ENCODE measurements around the gene WNT3.
"Not testable (repeated sequence)": the region's sequence is repeated elsewhere in the genome, so short reads cannot be mapped to it uniquely, and the experiment has no call there.

Gene WNT3

DNA sequence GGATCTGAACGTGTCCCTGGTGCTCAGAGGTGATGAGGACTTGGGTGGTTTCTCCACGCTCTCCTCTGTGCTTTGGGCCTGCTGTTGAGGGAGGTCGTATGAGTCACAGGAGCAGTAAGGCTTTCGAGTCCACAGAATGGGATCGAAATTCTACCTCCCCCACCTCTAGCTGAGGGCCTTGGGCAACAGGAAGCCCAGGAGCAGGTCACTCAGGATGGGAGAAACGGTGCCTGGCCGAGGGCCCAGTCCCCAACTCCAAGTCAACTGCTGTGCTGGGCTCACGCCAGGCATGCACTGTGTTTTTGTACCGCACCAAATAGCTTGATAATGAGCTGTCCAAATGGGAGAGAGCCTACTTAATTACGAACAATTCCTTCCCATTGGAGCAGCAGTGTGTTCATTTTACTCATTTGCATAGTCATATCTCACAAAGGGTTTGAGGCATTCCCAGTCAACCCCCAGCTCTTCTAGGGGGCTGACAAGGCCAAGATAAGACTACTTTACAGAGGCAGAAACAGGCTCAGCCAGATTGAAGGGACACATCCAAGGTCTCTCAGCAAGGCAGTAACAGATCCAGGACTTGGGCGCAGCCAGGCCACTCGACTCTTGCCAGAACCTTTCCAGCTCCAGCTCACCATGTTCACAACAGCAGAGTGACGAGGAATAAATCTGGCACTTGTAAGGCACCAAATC lies 53.6 kb downstream of the WNT3 start:
- no peak for DNase-seq (ENCODE audit: low read depth)

- no peak for DNase-seq (ENCODE audit: low read depth)
Observed at GRCh38 chr17:46764000-46764708, 54.3 kb downstream of the WNT3 start.

DNA sequence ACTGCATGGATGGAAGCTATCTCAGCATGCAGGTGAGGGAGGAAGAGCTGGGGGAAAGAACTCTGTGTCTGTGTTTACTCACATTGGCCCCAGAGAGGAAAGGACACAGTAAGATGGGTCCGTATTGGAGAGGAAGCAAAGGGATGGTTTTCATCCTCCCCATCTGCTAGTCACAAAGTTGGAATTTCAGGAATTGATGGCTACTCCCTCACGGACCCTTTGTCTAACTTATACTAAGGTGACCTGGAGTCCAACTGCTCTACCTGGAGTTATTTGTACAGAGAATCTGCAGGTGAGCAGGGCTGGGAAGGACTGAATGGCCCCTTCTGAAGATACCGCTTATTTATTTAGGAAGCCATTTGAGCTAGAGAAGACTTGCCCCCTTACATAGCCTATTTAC lies 55.1 kb downstream of the WNT3 start:
- DNase-seq (ENCODE audit: low read depth) = no peak

DNA sequence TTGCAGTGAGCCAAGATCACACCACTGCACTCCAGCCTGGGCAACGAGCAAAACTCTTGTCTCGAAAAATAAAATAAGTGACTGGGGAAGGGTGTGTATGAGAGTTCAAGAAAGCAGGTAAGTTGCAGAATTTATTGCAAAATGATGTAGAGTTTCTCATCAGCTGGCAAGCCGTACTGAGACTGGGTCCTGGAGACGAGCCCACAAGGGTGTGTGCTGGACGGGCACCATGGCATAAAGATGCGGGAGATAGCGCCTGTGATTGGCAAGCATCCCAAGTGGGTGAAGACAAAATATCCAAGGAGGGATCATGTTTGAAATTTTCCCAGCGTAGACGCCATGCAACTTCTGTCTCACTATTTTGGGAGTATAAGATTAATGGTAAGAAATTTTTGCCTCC lies 59.4 kb downstream of the WNT3 start:
- DNase-seq (ENCODE audit: low read depth) = no peak

GRCh38 chr17:46758614-46759013 lies 59.9 kb downstream of the WNT3 start:
- no peak for DNase-seq (ENCODE audit: low read depth)

GRCh38 chr17:46757588-46757987 lies 60.9 kb downstream of the WNT3 start:
- DNase-seq (ENCODE audit: low read depth) = not testable (repeated sequence)

- no peak for DNase-seq (ENCODE audit: low read depth)
Observed at GRCh38 chr17:46756861-46757260, 61.6 kb downstream of the WNT3 start.

DNA sequence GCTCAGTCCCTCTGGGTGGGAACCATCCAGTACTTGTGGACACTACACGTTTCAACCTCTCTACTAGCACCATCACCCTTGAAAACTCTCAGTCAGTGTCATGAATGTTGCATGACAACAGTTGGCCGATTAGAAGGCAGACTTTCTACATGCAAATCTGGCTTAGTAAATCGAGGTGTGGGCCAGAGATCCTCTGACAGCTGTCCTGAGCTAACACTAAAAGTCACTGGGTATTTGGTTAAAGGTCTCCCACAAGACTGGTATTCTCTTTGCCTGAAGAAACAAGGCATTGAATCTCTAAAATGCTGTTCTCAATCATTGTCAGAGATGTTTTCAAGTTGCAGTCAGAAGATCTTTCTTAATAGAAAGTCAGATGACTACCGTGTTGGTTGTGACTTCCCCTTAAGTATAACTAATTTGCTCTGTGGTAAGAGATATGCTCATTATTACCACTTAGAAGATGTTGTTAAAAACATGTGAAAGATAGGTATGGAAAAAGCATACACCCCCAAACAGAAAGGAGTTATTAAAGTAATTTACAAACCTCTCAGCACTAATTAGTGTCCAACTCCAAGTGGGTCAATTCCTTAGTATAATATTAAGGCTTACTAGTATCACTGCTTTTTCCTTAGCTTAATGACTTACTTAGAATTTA lies 62.3 kb downstream of the WNT3 start:
- DNase-seq (ENCODE audit: low read depth) = no peak

DNA sequence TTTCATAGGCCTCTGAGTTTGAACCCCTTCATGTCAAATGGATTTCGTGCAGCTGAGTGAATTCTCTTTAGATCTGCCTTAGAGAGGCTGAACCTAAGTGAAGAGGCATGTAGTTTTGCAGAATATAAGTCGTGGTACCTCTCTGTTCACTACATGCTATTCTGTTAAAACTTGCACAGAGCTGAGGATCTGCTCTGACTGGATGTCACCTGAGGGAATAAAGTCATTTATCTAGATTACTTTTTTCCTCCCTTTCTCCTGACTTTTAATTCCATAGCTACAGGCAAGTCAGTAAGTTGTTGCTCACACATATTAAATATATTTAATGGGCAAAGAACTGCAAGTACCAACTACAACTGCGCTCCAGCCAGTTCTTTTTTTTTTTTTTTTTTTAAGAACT lies 64.7 kb downstream of the WNT3 start:
- no peak for DNase-seq (ENCODE audit: low read depth)

DNA sequence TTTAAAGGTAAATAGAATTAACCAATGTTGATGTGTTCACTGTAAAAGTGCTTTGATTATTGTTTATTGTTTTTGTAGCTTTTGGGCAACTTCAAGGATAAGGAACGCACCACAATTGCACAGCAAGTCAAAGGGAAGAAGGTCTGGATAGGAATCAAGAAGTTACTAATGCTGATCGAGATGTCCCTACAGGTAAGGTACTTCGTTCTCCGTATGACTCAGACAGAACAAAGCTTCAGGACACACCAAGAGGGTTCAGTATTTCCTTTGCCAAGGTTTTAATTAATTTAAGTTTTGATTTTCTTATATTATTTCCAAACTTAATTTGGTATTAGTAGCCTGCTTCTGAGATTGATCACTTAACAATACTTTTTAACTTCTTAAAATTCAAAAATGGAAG lies 67.1 kb downstream of the WNT3 start:
- DNase-seq (ENCODE audit: low read depth) = no peak

- DNase-seq (ENCODE audit: low read depth) = no peak
Observed at GRCh38 chr17:46745376-46745775, 73.1 kb downstream of the WNT3 start.

- no peak for DNase-seq (ENCODE audit: low read depth)
Observed at GRCh38 chr17:46744441-46744840, 74.1 kb downstream of the WNT3 start.

DNA sequence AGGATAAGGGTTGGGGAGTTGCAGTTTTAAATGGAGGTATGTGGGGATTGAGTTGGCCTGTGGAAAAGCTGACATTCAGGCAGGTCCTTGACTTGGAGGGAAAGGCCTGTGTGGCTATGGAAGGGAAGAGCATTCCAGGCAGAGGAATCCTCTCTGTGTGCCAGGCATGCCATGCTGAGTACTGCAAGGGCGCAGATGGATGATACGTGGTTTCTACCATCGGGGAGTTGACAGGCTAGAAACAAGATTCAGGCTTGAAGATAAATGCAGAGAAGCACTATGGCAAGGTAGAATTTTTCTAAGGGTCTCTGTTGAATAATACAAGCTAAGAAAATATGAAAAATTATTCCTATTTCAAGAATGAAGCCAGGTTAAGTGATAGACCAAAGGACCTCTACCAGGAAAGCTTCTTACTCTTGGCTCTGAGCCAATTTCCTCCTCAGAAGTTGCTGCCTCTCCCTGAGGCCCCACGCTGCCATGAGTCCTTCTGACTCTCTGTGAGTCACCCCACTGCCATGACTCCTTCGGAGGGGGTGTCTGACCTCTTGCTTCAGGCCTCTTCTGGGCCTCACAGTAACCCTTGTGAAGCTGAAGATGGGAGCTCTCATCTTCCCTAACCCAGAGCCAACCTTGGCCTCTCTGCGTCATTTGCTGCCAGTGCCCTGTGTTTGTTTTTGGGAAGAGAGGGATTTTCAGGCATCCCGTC lies 75.8 kb downstream of the WNT3 start:
- DNase-seq (ENCODE audit: low read depth) = no peak

- DNase-seq (ENCODE audit: low read depth) = no peak
Observed at GRCh38 chr17:46741122-46741730, 77.3 kb downstream of the WNT3 start.

DNA sequence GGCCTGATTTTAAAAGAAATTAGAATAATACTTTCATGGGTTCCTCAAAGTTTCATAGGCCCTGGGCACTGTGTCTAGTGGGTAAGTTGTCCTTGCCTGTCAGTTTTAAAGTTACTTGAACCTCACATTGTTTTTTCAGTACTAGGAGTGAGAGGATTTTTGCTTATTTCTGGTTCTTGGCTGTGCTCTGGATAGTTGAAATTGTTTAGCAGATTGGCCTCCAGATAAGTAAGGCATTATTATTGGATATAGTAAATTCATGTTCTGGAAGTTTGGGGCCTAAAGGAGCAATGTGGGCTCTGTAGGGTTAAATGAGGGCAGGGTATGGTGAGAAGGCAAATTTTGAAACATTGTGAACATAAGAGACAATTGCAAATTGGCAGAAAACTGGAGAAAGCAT lies 78.5 kb downstream of the WNT3 start:
- no peak for DNase-seq (ENCODE audit: low read depth)

DNA sequence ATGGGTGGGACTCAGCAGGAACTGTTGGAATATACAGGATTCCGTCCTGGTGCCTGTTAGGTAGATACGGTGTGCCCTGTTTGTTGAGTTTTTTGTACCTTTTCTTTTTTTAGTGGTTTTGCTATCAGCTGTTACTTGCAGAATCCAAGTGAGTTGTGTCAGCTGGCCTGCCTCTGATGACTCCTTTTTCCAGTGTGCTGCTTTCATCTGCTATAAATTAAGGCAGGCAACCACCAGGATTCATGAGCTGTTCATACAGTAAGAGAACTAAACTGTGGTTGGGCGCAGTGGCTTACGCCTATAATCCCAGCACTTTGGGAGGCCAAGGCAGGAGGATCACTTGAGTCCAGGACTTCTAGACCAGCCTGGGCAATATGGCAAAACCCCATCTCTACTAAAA lies 79.9 kb downstream of the WNT3 start:
- DNase-seq (ENCODE audit: low read depth) = no peak

GRCh38 chr17:46737326-46737725 lies 81.2 kb downstream of the WNT3 start:
- DNase-seq (ENCODE audit: low read depth) = no peak

GRCh38 chr17:46736100-46736499 lies 82.4 kb downstream of the WNT3 start:
- no peak for DNase-seq (ENCODE audit: low read depth)

DNA sequence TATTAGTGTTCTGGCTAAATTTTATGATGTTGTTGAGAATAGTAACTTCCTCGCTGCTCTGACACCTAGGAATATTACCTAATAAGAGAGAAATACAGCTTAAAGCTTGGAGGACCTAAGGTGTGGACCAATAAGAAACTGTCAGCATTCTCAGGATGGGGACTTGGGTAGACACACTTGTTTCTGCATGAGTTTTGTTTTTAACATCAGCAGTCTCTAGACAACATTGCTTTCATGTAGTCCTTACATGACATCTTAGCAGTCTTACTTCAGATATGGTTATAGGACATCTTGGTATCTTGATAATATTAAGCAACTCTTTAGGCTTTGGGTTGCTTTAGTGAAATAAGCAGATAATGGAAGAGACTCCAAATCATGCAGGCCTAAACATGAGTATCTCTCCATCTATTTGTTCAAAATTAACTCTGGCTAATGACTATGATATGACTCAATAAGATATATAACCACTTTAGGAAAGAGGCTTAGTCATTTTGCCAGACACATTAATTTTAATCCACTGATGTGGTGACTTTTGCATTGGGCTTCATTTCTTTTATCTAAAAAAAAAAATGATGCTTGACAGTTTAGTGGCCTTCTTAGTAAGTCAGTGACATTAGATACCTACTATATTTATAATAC lies 84.5 kb downstream of the WNT3 start:
- no peak for DNase-seq (ENCODE audit: low read depth)

- no peak for DNase-seq (ENCODE audit: low read depth)
Observed at GRCh38 chr17:46732754-46733398, 85.6 kb downstream of the WNT3 start.

GRCh38 chr17:46732160-46732559 lies 86.3 kb downstream of the WNT3 start:
- no peak for DNase-seq (ENCODE audit: low read depth)

Data from T follicular helper cell (primary cell).